GM10248 (cell line): ENCODE data around the gene CEBPA.

Source experiments
- CTCF ChIA-PET: fragments of 300-600 bp; sonication (Branson Sonifier 250); formaldehyde crosslinking; extraction: SDS; loops from one replicate; lab custom pipeline; 2021; ENCODE audit warnings: antibody characterized with exemption; lab: Yijun Ruan, JAX
- POLR2A ChIA-PET: fragments of 350-650 bp; sonication (Branson Sonifier 250); formaldehyde crosslinking; extraction: SDS; loops from one replicate; lab custom pipeline; 2020; ENCODE audit warnings: antibody characterized with exemption; lab: Yijun Ruan, JAX
- DNase-seq: peaks from one replicate; pipeline ENCODE4 v3.0.0; 2012; ENCODE audit errors: extremely low spot score
- TF ChIP-seq, protein P1 (sequence below): IDR thresholded peaks from 2 replicates; pipeline ENCODE4 v1.5.1; 2012; ENCODE audit warnings: mild to moderate bottlenecking, low read depth; ENCODE audit errors: extremely low read depth, missing control alignments, control extremely low read depth

CEBPA gene

DNA sequence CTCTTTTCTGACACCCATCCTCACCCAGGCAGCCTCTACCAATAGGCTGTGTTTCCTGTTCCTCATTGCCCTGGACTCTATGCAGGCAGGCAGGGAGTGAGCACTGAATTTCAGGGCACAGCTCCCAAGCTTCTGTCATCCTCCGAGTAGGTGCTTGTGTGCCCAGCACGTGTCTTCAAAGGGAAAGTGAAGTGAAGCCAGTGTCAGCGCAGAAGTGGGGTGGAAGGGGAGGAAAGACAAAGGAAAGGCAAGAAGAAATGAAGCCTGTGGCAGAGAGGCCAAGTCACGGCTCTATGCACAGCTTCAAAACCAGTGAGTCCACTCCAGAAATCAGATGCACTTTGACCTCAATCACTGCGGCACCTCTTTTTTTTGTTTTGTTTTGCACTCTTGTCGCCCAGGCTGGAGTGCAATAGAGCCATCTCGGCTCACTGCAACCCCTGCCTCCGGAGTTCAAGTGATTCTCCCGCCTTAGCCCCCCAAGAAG is 16.9 kb downstream of the CEBPA start:
- ChIA-PET CTCF (no interaction called here), POLR2A (no interaction called here)
- no peak for DNase-seq
- TF ChIP-seq, protein P1, sequence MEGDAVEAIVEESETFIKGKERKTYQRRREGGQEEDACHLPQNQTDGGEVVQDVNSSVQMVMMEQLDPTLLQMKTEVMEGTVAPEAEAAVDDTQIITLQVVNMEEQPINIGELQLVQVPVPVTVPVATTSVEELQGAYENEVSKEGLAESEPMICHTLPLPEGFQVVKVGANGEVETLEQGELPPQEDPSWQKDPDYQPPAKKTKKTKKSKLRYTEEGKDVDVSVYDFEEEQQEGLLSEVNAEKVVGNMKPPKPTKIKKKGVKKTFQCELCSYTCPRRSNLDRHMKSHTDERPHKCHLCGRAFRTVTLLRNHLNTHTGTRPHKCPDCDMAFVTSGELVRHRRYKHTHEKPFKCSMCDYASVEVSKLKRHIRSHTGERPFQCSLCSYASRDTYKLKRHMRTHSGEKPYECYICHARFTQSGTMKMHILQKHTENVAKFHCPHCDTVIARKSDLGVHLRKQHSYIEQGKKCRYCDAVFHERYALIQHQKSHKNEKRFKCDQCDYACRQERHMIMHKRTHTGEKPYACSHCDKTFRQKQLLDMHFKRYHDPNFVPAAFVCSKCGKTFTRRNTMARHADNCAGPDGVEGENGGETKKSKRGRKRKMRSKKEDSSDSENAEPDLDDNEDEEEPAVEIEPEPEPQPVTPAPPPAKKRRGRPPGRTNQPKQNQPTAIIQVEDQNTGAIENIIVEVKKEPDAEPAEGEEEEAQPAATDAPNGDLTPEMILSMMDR, result no peak

GRCh38 chr19:33284756-33285155 is 17.6 kb downstream of the CEBPA start:
- DNase-seq, result no peak
- POLR2A ChIA-PET, result no interaction called here
- TF ChIP-seq, protein P1, result no peak
- CTCF ChIA-PET, result interaction anchor here (1.0 to 1.2 kb wide), 3 partner anchors 18 to 122 kb away, joined by 3 to 4 read pairs (median 4); no protein-coding TSS in a partner anchor

- CTCF ChIA-PET, result interaction anchor here (1.0 to 1.2 kb wide), 3 partner anchors 19 to 122 kb away, joined by 3 to 4 read pairs (median 4); no protein-coding TSS in a partner anchor
- POLR2A ChIA-PET, result no interaction called here
- TF ChIP-seq, protein P1, result no peak
- DNase-seq, result no peak
Observed at GRCh38 chr19:33284146-33284643, 18.1 kb downstream of the CEBPA start.

DNA sequence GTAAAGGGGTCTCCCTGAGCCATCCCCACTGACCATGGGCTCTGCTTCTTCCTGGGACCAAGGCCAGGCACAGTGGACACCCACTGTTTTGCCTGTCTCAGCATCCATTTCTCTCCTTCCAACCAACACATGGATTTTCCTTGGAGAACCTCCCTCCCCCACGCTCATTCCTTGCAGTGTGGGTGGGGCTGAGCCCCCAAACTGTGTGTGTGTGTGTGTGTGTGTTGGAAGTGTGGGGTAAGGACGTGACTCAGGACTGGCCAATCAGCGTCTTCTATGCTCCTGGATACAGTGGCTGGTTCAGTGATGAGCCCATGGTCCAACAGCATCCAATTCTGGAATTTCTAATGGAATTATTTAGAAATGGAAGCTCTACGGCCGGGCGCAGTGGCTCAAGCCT is 18.7 kb downstream of the CEBPA start:
- TF ChIP-seq, protein P1, result no peak
- ChIA-PET POLR2A (no interaction called here), CTCF (no interaction called here)
- DNase-seq, result no peak

DNA sequence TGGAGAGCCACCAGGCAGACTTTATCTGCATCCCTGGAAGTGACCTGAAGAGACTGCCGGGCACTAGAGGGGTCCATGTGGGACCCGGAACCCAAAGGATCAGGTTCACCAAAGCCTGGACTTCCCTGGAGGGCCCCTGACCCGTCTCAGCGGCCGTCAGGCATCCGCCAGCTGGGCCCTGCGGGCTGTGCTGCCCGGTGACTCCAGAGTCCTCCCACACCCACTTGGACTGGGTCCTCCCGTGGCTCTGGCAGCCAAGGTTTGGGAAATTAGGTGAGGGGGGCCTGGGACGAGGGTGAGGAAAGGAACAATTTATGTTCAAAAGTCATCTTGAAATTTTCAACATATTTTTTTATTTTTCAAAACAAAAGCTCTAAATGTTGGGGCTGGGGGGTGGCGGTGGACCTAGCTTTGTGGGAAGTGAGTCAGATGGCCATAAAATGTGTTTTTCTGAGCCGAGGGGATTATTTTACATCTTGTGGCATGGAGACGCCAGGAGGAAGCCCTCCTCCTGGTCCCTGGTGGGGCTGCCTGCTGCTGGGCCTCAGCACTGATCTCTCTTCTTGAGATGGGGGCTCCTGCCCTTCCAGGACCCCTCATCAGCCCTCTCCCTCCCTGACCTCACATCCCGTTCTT is 20.2 kb downstream of the CEBPA start:
- TF ChIP-seq, protein P1, result no peak
- ChIA-PET POLR2A (no interaction called here), CTCF (no interaction called here)
- no peak for DNase-seq

DNA sequence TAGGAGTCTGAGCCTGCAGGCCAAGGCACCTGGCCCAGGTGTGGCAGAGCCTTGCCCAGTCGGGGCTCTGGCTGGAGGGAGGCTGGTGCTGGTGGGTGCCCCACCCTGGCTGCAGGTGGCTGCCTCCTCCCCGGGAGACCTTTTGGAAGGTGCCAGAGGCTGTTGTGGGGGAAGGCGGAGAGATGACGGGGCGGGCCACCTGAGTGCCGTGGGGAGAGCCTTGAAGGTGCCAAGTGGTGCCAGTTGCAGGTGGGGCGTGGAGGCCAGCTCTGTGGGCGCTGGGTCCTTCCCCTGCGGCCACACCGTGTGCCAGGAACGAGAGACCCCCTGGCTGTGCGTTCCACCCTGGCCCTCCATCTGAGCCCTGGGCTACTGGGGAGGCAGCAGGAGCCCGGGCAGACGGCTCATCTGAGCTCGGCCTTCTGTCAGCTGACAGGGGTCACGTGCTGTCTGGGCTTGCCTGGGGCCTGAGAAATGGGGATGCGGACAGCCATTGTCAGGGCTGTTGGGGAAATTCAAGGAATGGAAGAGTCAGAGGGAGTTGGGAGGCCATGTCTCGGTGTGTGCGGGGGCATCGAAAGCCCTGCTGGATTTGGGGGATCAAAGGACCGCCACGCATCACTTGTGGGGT is 20.9 kb downstream of the CEBPA start:
- POLR2A ChIA-PET, result no interaction called here
- TF ChIP-seq, protein P1, result no peak
- no peak for DNase-seq
- CTCF ChIA-PET, result no interaction called here
